HCT116 (cell line): ENCODE measurements around the gene CDH4.

ENCODE experiments used
- CTCF ChIP-seq, 3 experiments: fragments of 200-600 bp in 1 of 3; sonication (generic) in 1 of 3; IDR thresholded peaks in 2 of 3; conservative IDR thresholded peaks in 1 of 3; 2 replicates each; pipeline ENCODE4 v1.5.1; 2012 to 2017; ENCODE audit warnings: low read depth in 2 of 3, low read length in 2 of 3, antibody characterized with exemption in 1 of 3, borderline replicate concordance in 1 of 3, control low read depth in 1 of 3, mild to moderate bottlenecking in 1 of 3, mixed read lengths in 1 of 3, mixed run types in 1 of 3, moderate library complexity in 1 of 3; ENCODE audit not compliant: insufficient read depth in 1 of 3
- EZH2 ChIP-seq: fragments of 200-600 bp; sonication (generic); IDR thresholded peaks from 2 replicates; pipeline ENCODE4 v1.6.1; 2017; ENCODE audit warnings: antibody characterized with exemption, mixed run types
- EZH2phosphoT487 ChIP-seq: fragments of 200-600 bp; IDR thresholded peaks from 2 replicates; pipeline ENCODE4 v1.6.1; 2018; ENCODE audit warnings: antibody characterized with exemption, borderline replicate concordance
- RAD21 ChIP-seq: IDR thresholded peaks from 2 replicates; pipeline ENCODE4 v1.6.1; 2012; ENCODE audit warnings: low read depth, mild to moderate bottlenecking
- SP1 ChIP-seq: IDR thresholded peaks from 2 replicates; pipeline ENCODE4 v1.6.1; 2012; ENCODE audit warnings: low read depth
- ZFX ChIP-seq: fragments of 450-650 bp; IDR thresholded peaks from 2 replicates; pipeline ENCODE4 v1.6.1; 2017
- ZNF274 ChIP-seq: fragments of 200-500 bp; sonication (Bioruptor generic); IDR thresholded peaks from 2 replicates; pipeline ENCODE4 v1.6.1; 2014; ENCODE audit warnings: mild to moderate bottlenecking, low read depth, low read length, inconsistent platforms
- TF ChIP-seq, protein P1 (sequence below): IDR thresholded peaks from 2 replicates; pipeline ENCODE4 v1.6.1; 2012
- TF ChIP-seq, protein P2 (sequence below): IDR thresholded peaks from 2 replicates; pipeline ENCODE4 v1.6.1; 2012; ENCODE audit warnings: low read depth

DNA sequence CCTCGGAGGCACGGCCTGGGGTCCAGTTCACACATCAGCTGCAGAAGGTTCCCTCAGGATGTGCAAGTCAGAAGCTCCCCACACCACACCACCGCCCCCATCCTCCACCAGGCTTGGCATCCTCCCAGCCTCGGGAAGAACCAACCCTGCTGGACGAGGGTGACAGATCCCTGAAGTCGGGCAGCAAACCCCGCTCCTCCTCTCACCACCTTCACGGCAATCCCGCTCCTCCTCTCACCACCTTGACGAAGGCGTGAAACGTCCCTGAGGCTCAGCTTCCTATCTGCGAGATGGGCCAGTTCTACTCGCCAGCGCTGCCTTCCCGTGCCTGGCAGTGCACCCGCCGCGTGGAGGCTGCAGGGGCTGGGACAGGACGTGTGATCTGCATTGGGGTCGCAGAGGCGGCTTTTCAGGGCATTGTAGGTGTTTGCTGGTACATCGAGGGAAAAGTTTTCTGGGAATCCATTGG, 486.6 kb downstream of the CDH4 start:
- TF ChIP-seq, protein P1, sequence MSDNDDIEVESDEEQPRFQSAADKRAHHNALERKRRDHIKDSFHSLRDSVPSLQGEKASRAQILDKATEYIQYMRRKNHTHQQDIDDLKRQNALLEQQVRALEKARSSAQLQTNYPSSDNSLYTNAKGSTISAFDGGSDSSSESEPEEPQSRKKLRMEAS, result no peak
- TF ChIP-seq, protein P2, sequence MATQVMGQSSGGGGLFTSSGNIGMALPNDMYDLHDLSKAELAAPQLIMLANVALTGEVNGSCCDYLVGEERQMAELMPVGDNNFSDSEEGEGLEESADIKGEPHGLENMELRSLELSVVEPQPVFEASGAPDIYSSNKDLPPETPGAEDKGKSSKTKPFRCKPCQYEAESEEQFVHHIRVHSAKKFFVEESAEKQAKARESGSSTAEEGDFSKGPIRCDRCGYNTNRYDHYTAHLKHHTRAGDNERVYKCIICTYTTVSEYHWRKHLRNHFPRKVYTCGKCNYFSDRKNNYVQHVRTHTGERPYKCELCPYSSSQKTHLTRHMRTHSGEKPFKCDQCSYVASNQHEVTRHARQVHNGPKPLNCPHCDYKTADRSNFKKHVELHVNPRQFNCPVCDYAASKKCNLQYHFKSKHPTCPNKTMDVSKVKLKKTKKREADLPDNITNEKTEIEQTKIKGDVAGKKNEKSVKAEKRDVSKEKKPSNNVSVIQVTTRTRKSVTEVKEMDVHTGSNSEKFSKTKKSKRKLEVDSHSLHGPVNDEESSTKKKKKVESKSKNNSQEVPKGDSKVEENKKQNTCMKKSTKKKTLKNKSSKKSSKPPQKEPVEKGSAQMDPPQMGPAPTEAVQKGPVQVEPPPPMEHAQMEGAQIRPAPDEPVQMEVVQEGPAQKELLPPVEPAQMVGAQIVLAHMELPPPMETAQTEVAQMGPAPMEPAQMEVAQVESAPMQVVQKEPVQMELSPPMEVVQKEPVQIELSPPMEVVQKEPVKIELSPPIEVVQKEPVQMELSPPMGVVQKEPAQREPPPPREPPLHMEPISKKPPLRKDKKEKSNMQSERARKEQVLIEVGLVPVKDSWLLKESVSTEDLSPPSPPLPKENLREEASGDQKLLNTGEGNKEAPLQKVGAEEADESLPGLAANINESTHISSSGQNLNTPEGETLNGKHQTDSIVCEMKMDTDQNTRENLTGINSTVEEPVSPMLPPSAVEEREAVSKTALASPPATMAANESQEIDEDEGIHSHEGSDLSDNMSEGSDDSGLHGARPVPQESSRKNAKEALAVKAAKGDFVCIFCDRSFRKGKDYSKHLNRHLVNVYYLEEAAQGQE, result no peak
- TF ChIP-seq CTCF (IDR thresholded peaks at IDR 0.05 in 2 of 3, conservative IDR thresholded peaks at IDR 0.05 in 1 of 3; ENCODE audit: borderline replicate concordance in 1 of 3, insufficient read depth in 1 of 3, low read depth in 2 of 3, low read length in 2 of 3) (no peak), EZH2phosphoT487 (no peak), ZFX (no peak), EZH2 (no peak), SP1 (no peak), ZNF274 (no peak), RAD21 (no peak)
